Posterior vena cava (tissue), 2 donors: ENCODE results near the gene KY. TPM values are rescaled to one million over a fixed set of nuclear protein-coding genes. Genes with fewer than 3 reads are reported as not detected.

Source experiments
- DNase-seq: peaks from one replicate; pipeline ENCODE4 v3.0.0-alpha.2; 2020; ENCODE audit warnings: low spot score
- intact Hi-C, 2 donors: fragments of 100-400 bp; cut with DNase I; formaldehyde crosslinking; loops; one replicate each; pipeline versions ENCODE4 v1.14.1 to v1.14.2; 2022 to 2023
- total RNA-seq, 2 donors: library from RNA; stranded (reverse); fragmentation: NEBNext Ultra II Directional; extraction: Animal tissue kit (Norgen Biotek cat#: 25700); gene quantifications; one replicate each; pipeline ENCODE4 v1.2.1, GENCODE V29; 2021
- donor health status: DM: yes; HTN: yes; CAD: no.
- donor health status: DM: yes; HTN: yes; CAD: no.

The KY gene
- total RNA-seq, 2 donors from 2014 or later = 3.2 to 3.8 TPM

DNA sequence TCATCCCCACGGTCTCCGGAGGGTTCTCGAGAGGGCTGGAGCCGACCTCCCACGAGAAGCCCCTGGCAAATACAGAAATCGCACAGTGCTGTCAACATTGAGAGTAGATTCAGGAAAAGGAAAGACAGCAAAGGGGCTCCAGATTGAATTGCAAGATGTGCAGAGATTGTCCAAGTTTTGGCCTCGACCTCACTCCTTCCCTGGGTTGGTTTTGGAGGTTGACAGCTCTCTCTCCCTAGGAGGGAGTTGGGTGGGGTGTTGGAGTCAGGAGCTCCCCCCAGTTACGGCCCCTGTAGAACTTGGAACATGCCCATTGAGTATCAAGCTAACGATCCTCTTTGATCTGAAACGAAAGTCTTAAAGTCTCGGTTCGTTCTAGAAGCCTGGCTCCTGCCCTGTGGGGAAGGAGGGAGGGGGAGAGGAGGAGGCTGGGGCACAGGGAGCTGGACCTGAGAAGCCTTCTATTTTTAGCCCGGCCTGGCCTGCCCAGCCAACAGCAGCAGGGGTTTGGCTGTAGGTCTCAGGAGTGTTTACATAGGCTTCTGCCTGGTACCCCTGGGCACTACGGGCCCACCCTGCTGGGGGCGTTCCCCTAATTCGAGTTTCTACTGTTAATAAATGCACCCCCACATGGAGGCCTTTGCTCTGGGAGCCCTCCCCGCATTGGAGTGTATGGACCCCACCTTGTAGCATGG is 672 bp upstream of the KY start:
- intact Hi-C loops = loop anchor here in 1 of 2 donors (2.0 kb wide), 1 partner anchor 57 kb away; no protein-coding TSS in a partner anchor
- no peak for DNase-seq

DNA sequence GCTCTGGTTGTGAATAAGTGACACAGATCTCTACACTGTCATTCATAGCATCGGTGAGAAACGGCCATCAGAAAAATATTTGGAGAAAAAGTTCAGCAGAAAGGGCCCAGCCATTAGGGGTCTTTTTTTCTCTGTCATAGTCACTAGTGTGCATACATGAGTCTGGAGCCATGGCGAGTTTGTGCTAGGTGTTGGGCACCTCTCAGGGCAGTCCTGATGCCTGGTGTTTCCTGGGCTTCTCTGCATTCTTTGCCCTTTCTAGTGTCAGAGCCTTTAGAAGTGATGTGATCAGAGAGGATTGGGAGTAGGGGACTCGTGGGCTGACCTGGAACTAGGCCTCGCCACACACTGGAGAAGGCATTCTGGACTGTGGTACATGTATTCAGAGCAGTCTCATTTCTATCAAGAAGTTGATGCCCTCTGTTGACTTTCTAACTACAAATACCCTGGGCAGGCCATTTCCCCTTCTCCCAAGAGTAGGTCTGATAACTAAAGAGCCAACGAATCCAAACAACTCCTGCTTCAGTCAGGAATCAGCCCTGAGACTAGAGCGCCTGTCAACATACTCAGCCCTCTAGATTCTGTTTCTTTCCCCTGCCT is 1.6 kb downstream of the KY start:
- intact Hi-C loops = no loop called here
- no peak for DNase-seq

DNA sequence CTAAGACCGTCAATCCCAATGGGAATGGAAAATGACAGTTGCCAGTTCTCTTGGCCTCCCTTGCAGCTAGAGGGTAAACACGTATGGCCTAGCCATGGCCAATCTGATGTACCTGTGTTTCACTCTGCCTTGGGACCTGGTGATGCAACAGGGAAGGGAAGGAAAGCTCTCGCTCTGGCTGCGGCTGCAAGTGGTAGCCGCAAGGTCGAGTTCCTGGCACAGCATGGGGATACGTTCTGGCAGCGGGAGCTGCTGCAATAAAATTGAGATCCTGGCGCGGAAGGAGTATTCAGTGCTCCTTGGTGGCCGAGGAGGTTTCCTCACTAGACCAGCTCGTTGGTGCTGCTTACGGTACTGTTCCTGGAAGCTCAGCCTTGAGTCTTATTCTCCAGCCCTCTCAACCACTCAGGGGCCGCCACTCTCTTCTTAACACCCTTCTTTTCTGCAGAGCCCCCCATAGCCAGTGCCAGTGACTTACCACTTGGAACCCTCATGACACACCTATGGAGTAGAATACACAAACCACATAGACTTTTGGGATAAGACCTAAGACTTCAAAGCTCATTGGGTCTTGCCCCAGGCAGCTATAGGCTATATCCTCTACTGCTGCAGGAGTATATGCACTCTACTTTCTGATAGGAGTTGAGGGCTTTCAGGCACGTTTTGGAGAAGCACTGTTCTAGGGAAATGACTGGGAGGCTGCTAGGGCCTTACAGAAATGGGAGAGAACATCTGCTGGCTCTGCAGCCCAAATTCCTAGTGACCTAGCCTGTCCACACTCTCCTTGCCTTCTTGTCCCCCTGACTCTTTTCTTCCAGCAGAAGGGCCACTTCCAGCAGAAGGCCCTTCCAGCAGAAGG is 2.7 kb downstream of the KY start:
- intact Hi-C loops = no loop called here
- DNase-seq = no peak

DNA sequence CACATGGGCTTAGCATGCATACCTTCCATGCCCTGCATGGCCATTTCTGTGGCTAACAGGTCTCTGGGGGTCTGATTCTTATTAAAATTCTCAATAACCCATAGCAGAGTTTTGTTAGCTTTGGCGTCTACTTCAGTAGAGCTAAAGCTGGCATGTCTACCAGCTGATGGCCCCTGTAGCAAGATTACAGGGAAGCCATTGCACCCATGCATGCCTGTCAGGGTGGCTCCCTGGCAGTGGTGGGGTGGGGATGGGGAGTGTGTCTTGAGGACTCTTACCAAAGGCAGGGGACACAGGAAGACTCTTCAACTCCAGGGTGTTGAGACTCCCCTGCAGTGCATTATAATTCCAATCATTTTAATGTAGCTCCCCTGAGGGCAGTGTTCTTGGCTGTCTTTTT is 4.7 kb downstream of the KY start:
- no peak for DNase-seq
- intact Hi-C loops = no loop called here

DNA sequence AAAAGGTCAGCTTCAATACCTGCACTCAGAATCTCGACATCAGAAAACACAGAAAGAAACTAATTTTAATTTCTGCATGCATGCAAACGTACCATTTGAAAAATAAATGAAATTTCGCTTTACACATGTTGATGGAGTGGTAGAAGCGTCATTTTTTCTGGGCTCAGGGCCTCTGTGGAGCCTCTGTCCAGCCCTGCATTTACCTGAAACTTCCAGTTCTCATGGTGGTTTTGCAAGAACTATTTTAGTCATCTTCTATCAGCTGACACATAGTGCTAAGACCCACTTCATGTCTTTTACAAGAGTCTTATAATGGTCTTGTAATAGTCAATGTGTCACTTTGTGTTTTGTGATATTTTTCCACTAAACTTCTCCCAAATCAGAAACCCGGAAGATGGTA is 5.3 kb downstream of the KY start:
- no peak for DNase-seq
- intact Hi-C loops = no loop called here

DNA sequence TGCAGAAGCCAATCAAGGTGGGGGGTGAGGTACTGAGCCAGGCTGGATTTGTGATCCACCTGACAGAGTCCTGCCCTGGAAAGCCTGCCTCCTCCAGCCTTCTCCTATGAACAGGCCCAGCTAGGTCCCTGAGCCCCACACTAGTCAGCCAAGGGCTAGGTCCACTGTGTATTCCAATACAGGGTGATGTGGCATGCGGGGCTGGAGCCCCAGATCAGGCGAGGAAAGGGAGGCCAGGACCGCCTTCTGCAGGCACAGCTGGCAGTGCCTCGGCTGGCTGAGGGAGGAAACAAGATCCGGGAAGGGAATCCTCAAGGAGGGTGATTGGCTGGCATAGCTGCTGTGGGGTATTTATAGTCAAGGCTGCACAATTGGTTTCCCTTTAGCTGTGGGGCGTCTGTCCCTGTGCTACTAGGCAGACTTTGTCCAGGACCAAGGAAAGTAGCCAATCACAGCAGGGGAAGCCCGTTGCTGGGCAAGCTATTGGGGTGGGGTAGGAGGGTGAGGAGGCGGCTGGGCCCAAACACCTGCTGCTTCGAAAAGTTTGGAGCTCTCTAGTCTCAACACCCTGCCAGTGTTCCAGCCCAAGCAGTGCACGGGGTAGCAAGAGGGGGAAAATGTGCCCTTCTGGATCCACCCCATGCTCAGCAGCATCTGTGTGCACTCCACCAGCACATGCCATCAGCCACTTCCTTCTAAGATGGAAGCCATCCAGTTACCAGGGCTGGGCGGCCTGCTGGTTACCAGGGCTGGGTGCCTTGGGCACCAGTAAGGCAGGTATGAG is 5.9 kb downstream of the KY start:
- intact Hi-C loops = no loop called here

DNA sequence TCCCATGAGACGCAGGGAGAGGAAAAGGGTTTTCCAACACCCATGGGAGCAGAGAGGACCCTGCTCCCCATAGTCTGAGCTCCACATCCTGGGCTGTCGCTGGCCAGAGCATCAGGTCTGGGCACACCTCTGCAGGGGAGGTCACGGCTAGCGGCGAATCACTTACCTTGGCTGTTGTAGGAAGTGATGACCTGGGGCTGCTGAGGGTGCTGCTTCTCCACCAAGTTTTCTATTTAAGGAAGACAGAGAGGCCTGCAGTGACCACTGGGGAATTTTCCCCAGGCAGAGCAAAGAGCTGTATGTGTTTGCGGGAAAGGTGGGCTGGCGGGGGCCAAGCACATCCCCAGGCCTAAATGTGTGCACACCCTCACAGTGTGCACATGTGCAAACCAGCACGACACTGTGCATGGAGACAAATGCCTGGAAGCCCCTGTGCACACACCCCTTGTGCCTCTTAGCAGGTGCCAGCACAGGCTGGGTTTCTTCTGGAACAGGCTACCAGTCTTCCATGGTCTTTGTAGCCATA is 7.6 kb downstream of the KY start:
- intact Hi-C loops = no loop called here
- DNase-seq = no peak

More for the DNA sequence above, 5.9 kb downstream of the KY start:
- no peak for DNase-seq

DNA sequence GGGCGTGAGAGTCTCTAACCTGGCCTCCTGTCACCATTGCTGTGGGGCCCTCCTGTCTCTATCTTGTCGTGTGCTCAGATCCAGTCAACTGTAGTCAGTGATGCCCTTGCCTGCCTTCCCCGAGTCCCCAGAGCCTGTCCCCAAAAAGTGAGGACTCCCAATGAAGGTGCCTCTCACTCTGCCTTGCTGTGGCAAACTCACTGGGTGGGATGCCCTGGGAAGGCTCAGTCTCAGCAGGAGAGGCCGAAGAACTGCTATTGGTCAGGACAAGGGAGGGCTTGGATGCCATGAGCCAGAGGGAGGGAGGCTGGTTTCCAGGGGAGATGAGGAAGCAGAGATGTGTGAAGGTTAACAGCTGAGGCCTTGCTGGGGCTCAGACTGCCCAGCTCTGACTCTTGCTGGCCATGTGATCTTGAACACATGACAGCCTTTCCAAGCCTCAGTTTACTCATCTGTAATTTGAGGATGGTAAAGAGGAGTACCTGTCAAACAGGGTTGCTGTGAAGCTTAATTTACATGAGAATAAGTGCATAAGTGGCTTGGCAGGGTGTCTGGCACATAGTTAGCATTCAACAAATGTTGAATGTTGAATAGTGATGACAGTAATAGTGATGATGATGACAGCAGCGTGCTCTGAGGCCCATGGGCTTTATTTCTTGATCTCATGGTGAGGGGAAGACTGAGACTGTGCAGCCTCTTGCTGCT is 8.2 kb downstream of the KY start:
- DNase-seq = no peak
- intact Hi-C loops = no loop called here

DNA sequence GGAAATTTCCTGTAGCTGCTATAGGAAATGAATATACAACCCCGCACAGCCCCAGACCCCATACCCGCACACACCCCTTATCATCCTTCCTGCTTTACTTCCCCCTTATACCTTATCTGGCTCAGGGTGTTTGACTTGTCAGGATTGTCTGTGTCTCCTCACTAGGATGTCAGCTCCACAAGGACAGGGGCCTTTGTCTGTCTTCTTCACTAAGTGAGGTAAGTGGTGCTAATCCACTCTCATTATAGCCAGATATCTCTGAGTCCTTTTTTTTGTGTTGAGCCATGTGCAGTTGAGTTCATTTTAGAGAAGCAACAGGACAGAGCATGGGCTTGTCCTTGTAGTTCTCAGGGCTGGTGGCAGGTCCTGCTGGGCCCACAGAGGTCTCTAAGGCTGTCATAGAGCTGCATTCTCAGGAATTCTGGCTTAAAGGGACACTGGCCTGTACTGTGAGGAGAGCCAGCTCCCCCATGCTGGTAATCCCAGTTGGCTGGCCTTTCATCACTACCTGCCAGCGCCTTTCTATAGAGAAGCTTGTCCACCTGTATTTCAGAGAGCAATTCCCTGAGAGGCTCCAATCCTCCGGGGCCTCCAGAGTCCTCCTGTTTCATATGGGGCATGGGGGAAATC is 9.0 kb downstream of the KY start:
- DNase-seq = no peak
- intact Hi-C loops = no loop called here

DNA sequence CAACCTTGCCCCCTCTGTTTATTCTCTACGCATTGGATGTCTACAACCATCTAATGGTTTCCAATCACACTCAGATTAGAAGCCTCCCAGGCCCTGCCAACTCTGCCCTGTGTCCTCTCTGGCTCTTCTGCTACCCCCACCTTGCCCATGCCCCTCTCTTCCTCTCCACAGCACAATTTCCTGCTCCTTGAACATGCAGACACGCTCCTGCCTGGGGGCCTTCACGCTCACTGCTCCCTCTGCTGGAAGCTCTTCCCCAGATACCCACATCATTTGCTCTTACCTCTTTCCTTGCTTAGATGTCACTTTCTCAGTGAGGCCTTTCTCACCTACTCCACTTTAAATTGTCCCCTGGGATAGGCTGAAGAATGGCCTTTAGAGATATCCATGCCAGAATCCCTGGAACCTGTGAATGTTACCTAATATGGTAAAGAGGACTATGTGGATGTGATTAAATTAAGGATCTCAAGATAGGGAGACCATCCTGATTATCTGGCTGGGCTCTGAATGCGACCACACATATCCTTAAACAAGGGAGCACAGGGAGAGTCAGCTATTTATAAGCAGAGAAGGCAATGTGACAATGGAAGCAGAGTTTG is 9.9 kb downstream of the KY start:
- intact Hi-C loops = no loop called here
- no peak for DNase-seq

DNA sequence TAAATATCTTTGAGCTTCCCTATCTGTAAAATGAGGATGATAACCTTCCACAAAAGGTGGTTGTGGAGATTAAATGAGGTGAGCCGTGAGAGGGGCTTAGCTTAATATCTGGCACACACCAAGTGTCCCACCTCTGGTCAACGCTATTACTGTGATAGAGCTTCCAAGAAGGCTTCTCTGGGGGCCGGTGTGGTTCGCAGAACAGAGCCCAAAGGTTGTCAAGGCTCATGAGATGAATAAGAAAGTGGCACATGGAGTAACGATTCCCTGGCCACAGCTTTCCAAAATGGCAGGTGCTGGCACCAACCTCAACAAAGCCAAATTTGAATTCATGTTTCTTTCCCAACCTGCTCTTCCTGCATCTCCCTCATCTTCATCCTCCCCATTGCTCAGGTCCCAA is 10.4 kb downstream of the KY start:
- intact Hi-C loops = no loop called here
- no peak for DNase-seq

DNA sequence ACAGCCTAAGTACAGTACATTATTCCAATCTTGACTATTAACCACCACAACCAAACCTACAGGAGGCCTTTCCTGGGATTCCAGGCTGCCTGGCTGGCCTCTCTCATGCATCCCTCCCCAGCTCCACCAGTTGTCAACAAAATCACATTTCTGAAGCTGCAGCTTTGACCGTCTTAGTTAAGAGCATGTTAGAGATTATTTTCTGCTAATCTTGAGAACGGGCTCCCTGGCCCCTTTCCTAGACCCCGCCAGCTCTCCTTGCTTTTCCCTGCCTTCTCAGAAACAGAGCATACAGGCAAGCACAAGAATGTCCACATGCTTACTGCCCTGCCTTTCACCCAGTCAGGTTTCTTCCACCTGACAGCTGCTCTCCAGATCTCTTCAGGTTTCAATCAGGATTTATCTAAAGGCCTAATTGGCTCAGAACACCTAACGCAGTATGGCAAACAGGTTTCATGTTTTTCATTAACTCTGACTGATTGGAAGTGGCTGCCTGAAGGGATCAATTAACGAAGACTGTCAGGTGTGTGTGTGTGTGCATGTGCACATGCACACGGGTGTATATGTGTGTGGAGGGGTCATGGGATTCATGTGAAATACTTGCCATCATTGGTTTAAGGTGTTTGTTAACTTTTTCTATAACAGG is 12.3 kb downstream of the KY start:
- no peak for DNase-seq
- intact Hi-C loops = no loop called here

DNA sequence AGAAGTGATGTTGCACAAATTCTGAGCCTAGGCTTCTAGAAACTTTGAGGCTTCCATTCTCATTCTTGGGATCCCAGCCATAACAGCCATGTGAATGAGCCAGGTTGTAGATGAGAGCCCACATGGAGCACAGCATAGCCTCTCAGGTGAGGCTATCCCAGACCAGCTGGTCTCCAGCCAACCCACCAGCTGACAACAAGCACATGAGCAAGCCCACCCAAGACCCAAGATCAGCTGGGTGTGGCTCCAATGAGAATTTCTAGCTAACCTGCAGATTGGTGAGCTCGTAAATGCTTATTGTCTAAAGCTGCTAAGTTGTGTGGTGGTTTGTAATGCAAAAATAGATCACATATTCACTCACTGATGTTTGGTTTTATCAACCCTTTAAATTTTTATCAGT is 14.4 kb downstream of the KY start:
- intact Hi-C loops = no loop called here
- DNase-seq = no peak

DNA sequence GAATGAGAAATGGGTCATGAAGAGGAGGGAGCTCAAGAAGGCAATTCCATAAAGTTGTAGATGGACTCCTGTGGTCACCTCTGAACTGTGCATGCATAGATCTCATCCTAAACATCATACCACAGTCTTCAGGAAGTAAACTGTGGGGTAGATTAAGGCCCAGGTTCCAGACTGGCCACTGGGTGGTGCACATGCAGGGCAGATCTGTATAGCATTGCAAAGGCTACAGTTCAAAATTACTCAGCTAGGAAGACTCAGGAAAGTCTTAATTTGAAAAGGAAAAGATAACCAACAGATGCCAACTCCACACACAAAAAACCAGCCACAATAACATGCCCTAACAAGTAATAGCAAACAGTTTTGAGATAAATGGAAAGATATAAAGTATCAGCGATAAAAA is 20.3 kb downstream of the KY start:
- no peak for DNase-seq
- intact Hi-C loops = no loop called here

DNA sequence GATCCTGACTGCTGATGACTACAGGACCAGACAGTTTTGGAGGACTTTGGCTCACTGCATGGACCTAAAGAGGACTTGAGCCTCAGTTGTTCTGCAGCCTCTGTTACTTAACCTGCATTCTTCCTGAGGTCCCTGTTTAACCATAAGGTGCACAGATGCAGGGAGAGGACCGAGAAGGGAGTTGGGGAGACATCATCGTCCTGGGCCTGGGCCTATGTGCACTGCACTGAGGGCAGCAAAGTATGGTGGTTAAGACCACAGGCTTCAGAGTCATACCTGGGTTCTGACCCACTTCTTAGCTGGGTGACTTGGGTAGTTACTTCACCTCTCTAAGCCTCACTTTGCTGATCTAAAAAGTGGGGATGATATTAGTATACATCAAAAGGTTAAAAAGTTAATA is 21.9 kb downstream of the KY start:
- no peak for DNase-seq
- intact Hi-C loops = no loop called here

DNA sequence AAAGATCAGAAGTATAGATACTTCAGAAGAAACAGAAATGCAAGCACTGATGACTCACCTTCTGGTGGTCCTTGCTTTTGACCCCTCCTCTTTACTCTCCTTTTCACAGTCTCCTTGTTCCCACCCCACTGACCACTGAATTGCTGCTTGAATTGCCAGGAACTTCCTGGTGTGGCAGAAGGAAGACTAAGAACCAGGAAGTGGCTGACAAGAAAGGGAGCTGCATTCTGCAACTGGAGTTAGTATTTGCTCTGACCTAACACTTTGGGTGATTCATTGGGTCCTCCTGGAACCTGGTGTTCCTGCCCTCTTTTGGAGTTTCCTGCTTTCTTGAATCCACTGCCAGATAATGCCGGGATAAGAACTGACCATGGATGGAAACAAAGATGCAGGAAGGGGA is 23.0 kb downstream of the KY start:
- DNase-seq = no peak
- intact Hi-C loops = no loop called here

DNA sequence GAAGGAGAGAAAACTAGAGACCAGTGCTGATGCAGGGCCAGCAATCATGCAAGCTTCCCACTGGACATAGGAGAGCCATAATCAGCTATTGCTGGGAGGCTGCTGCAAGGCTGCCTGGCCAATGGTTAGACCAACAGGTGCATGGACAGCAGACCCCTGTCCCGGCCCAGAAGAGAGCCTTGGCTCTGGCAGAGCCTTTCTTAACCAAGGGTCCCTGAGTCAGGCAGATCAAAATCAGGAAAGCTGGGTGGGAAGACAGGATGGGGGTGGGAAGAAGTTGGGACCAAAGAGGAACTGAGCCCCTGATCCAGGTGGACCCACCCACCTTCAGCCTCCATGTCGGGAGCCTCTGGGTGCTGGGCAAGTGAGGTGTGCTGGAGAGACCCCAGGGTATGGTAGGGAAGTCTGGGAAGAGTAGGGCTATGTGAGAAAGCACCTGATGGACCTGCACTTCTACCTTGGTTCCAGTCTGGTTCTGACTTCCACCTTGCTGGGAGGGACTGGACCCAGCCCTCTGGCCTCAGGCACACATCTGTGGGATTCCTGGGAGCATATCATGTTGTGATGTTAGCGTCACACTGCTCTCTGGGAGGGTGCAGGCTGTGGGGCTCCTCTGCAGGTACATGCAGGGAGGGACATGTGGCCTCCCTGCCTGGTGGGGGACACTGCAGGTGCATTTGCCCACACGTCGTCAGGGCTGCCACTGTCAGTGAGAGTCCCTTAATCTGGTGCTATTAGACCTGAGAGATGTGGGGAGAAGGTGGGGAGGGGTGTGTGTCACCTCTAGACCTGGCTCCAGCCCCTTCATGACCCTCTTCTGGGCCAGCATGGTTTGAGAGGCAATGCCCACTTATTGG is 24.7 kb downstream of the KY start:
- DNase-seq = no peak
- intact Hi-C loops = no loop called here
